OCI-LY3 (cell line): ENCODE measurements around the gene CAPN10.

Source experiments
- H2AFZ ChIP-seq: fragments of 200-600, 300-600 bp; shearing (Covaris generic); 2 replicates; pipeline ENCODE4 v1.6.0; 2014; ENCODE audit warnings: antibody characterized with exemption, low read depth, low read length
- H3K27ac ChIP-seq: fragments of 200-600, 300-600 bp; sonication (generic); 2 replicates; pipeline ENCODE4 v1.5.1; 2014; ENCODE audit warnings: mild to moderate bottlenecking, low read length, moderate library complexity, mixed read lengths
- H3K27me3 ChIP-seq: fragments of 200-600, 300-600 bp; sonication (generic); 2 replicates; pipeline ENCODE4 v1.6.1; 2014; ENCODE audit warnings: low read depth, low read length, mixed read lengths
- H3K36me3 ChIP-seq: fragments of 200-600, 300-600 bp; sonication (generic); replicated peaks from 2 replicates; pipeline ENCODE3; 2014; ENCODE audit warnings: low read depth, low read length, mixed read lengths
- H3K4me1 ChIP-seq: fragments of 300-600, 200-600 bp; sonication (generic); 2 replicates; pipeline ENCODE4 v1.6.1; 2014; ENCODE audit warnings: low read length, mixed read lengths
- H3K4me2 ChIP-seq: fragments of 200-600, 300-600 bp; sonication (generic); 2 replicates; pipeline ENCODE4 v1.6.1; 2014; ENCODE audit warnings: low read length, mixed read lengths
- H3K4me3 ChIP-seq: fragments of 300-600, 200-600 bp; sonication (generic); 2 replicates; pipeline ENCODE4 v1.5.1; 2014; ENCODE audit warnings: antibody characterized with exemption, mild to moderate bottlenecking, low read length, moderate library complexity
- H3K79me2 ChIP-seq: fragments of 300-600, 200-600 bp; shearing (Covaris generic); 2 replicates; pipeline ENCODE4 v1.6.1; 2014; ENCODE audit warnings: mild to moderate bottlenecking, low read length, mixed read lengths
- H3K9ac ChIP-seq: fragments of 300-600, 200-600 bp; shearing (Covaris generic); 2 replicates; pipeline ENCODE4 v1.6.0; 2014; ENCODE audit warnings: mild to moderate bottlenecking, low read length, moderate library complexity
- H3K9me3 ChIP-seq: fragments of 200-600, 300-600 bp; shearing (Covaris generic); 2 replicates; pipeline ENCODE4 v1.6.1; 2014; ENCODE audit warnings: low read length, mixed read lengths; ENCODE audit not compliant: insufficient read depth
- H4K20me1 ChIP-seq: fragments of 200-600, 300-600 bp; sonication (generic); 2 replicates; pipeline ENCODE4 v1.6.1; 2016; ENCODE audit warnings: low read length, mixed read lengths; ENCODE audit not compliant: insufficient read depth
- CTCF ChIP-seq: fragments of 200-600, 300-600 bp; sonication (generic); IDR thresholded peaks from 2 replicates; pipeline ENCODE4 v1.5.1; 2014; ENCODE audit warnings: antibody characterized with exemption, low read length, low read depth
- EZH2phosphoT487 ChIP-seq: fragments of 200-600 bp; shearing (Covaris generic); IDR thresholded peaks from 2 replicates; pipeline ENCODE4 v1.6.1; 2018; ENCODE audit warnings: antibody characterized with exemption, mixed run types, low read depth

The CAPN10 gene

GRCh38 chr2:240645801-240646175 is 59.3 kb downstream of the CAPN10 start:
- H3K27ac ChIP-seq: no peak overlapping the region
- H3K9me3 ChIP-seq: no peaks in the 10 kb centered on the region
- H3K27me3 ChIP-seq: no peaks in the 10 kb centered on the region
- no peaks in the 10 kb centered on the region for H4K20me1 ChIP-seq
- H3K36me3 ChIP-seq: no peaks in the 10 kb centered on the region
- no peak overlapping the region for H3K4me3 ChIP-seq
- no peak overlapping the region for H2AFZ ChIP-seq
- H3K4me1 ChIP-seq: no peaks in the 10 kb centered on the region
- H3K79me2 ChIP-seq: no peaks in the 10 kb centered on the region
- no peak overlapping the region for H3K4me2 ChIP-seq
- TF ChIP-seq EZH2phosphoT487: no peak
- no peak overlapping the region for H3K9ac ChIP-seq

GRCh38 chr2:240646176-240646899 is 59.8 kb downstream of the CAPN10 start:
- H3K9me3 ChIP-seq: no peaks in the 10 kb centered on the region
- no peak overlapping the region for H3K27ac ChIP-seq
- H3K27me3 ChIP-seq: no peaks in the 10 kb centered on the region
- H3K9ac ChIP-seq: no peak overlapping the region
- H4K20me1 ChIP-seq: no peaks in the 10 kb centered on the region
- no peak for TF ChIP-seq EZH2phosphoT487
- TF ChIP-seq CTCF: no peak
- no peak overlapping the region for H2AFZ ChIP-seq
- H3K4me3 ChIP-seq: no peak overlapping the region
- no peaks in the 10 kb centered on the region for H3K79me2 ChIP-seq
- no peaks in the 10 kb centered on the region for H3K36me3 ChIP-seq
- H3K4me1 ChIP-seq: no peaks in the 10 kb centered on the region
- H3K4me2 ChIP-seq: no peak overlapping the region

GRCh38 chr2:240646900-240647502 is 60.5 kb downstream of the CAPN10 start:
- H3K27ac ChIP-seq: no peak overlapping the region
- no peak overlapping the region for H3K4me2 ChIP-seq
- H3K4me3 ChIP-seq: no peak overlapping the region
- no peaks in the 10 kb centered on the region for H3K27me3 ChIP-seq
- no peaks in the 10 kb centered on the region for H4K20me1 ChIP-seq
- no peaks in the 10 kb centered on the region for H3K36me3 ChIP-seq
- H3K79me2 ChIP-seq: no peaks in the 10 kb centered on the region
- no peak overlapping the region for H2AFZ ChIP-seq
- H3K9me3 ChIP-seq: no peaks in the 10 kb centered on the region
- no peak for TF ChIP-seq CTCF
- no peak for TF ChIP-seq EZH2phosphoT487
- no peaks in the 10 kb centered on the region for H3K4me1 ChIP-seq
- H3K9ac ChIP-seq: no peak overlapping the region

- Histone ChIP-seq H3K4me2 (no peak overlapping the region), H3K4me1 (no peaks in the 10 kb centered on the region)
- TF ChIP-seq EZH2phosphoT487: no peak
- no peak for TF ChIP-seq CTCF
These were observed 61.1 kb downstream of the CAPN10 start for GRCh38 chr2:240647503-240648154.

More at GRCh38 chr2:240647503-240648154, 61.1 kb downstream of the CAPN10 start:
- H3K4me3 ChIP-seq: no peak overlapping the region
- no peak overlapping the region for H3K9ac ChIP-seq
- no peaks in the 10 kb centered on the region for H3K9me3 ChIP-seq
- no peaks in the 10 kb centered on the region for H3K79me2 ChIP-seq
- no peaks in the 10 kb centered on the region for H3K27me3 ChIP-seq
- no peaks in the 10 kb centered on the region for H3K36me3 ChIP-seq
- H2AFZ ChIP-seq: no peak overlapping the region
- H4K20me1 ChIP-seq: no peaks in the 10 kb centered on the region
- H3K27ac ChIP-seq: no peak overlapping the region
